Calu3 (cell line): ENCODE data around the gene PTPRN2. TPM values are rescaled to one million over a fixed set of nuclear protein-coding genes. Genes with fewer than 3 reads are reported as not detected.

ENCODE experiments used
- BruUV-seq: library from RNA; stranded (reverse); fragments of 400-500 nt; replicated peaks from 2 replicates; lab custom pipeline; 2021; lab: Mats Ljungman, UMichigan
- CTCF ChIA-PET: fragments of 300-600 bp; sonication (Branson Sonifier 250); formaldehyde crosslinking; loops from one replicate; lab custom pipeline; 2022; ENCODE audit warnings: antibody characterized with exemption; lab: Charles Lee
- DNase-seq: peaks from one replicate; pipeline ENCODE4 v3.0.0; 2022
- H3K27ac Mint-ChIP-seq: one replicate; pipeline ENCODE4 v1.8.0; 2022; ENCODE audit warnings: mixed read lengths; ENCODE audit not compliant: unreplicated experiment
- H3K27me3 Mint-ChIP-seq: one replicate; pipeline ENCODE4 v1.8.0; 2022; ENCODE audit warnings: mixed read lengths; ENCODE audit not compliant: unreplicated experiment
- H3K36me3 Mint-ChIP-seq: one replicate; pipeline ENCODE4 v1.8.0; 2022; ENCODE audit warnings: mild to moderate bottlenecking, moderate library complexity, mixed read lengths; ENCODE audit not compliant: insufficient read depth, unreplicated experiment
- H3K4me1 Mint-ChIP-seq: one replicate; pipeline ENCODE4 v1.8.0; 2022; ENCODE audit warnings: mild to moderate bottlenecking, low read depth, mixed read lengths; ENCODE audit not compliant: unreplicated experiment
- H3K4me3 Mint-ChIP-seq: one replicate; pipeline ENCODE4 v1.8.0; 2022; ENCODE audit warnings: mild to moderate bottlenecking, low read depth, moderate library complexity, mixed read lengths; ENCODE audit not compliant: unreplicated experiment
- H3K9me3 Mint-ChIP-seq: one replicate; pipeline ENCODE4 v1.8.0; 2022; ENCODE audit warnings: low read depth, mixed read lengths; ENCODE audit not compliant: unreplicated experiment
- intact Hi-C: fragments of 100-400 bp; cut with micrococcal nuclease; formaldehyde crosslinking; loops from one replicate; pipeline ENCODE4 v1.10.0; 2022; ENCODE audit not compliant: unreplicated experiment
- total RNA-seq: library from RNA; stranded (reverse); gene quantifications from 2 replicates; pipeline ENCODE4 v1.2.3, GENCODE V29; 2022
- TF ChIP-seq, protein P1 (sequence below): fragments of 200-600 bp; IDR thresholded peaks from one replicate; pipeline ENCODE4 v1.8.0; 2022; ENCODE audit warnings: antibody characterized with exemption; ENCODE audit not compliant: unreplicated experiment

PTPRN2 gene
- total RNA-seq, 1 experiment from 2014 or later, result 2.0 TPM

- Mint-ChIP-seq H3K4me3 (no peak overlapping the region), H3K36me3 (no peaks in the 10 kb centered on the region), H3K9me3 (no peaks in the 10 kb centered on the region), H3K4me1 (no peaks in the 10 kb centered on the region), H3K27ac (no peak overlapping the region), H3K27me3 (no peaks in the 10 kb centered on the region)
- CTCF ChIA-PET, result no interaction called here
- TF ChIP-seq, protein P1, sequence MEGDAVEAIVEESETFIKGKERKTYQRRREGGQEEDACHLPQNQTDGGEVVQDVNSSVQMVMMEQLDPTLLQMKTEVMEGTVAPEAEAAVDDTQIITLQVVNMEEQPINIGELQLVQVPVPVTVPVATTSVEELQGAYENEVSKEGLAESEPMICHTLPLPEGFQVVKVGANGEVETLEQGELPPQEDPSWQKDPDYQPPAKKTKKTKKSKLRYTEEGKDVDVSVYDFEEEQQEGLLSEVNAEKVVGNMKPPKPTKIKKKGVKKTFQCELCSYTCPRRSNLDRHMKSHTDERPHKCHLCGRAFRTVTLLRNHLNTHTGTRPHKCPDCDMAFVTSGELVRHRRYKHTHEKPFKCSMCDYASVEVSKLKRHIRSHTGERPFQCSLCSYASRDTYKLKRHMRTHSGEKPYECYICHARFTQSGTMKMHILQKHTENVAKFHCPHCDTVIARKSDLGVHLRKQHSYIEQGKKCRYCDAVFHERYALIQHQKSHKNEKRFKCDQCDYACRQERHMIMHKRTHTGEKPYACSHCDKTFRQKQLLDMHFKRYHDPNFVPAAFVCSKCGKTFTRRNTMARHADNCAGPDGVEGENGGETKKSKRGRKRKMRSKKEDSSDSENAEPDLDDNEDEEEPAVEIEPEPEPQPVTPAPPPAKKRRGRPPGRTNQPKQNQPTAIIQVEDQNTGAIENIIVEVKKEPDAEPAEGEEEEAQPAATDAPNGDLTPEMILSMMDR, result no peak
- no TSS peak for BruUV-seq
- intact Hi-C loops, result no loop called here
- DNase-seq, result no peak
Measured at GRCh38 chr7:158602041-158602440, 14.4 kb upstream of the PTPRN2 start.

- TF ChIP-seq, protein P1, result no peak
- DNase-seq, result no peak
- no peaks in the 10 kb centered on the region for H3K27me3 Mint-ChIP-seq
- no peaks in the 10 kb centered on the region for H3K9me3 Mint-ChIP-seq
- no TSS peak for BruUV-seq
- no peaks in the 10 kb centered on the region for H3K4me1 Mint-ChIP-seq
- H3K4me3 Mint-ChIP-seq, result no peak overlapping the region
- CTCF ChIA-PET, result no interaction called here
- H3K27ac Mint-ChIP-seq, result no peak overlapping the region
- no peaks in the 10 kb centered on the region for H3K36me3 Mint-ChIP-seq
- intact Hi-C loops, result no loop called here
Measured at GRCh38 chr7:158601090-158601489, 13.5 kb upstream of the PTPRN2 start.

DNA sequence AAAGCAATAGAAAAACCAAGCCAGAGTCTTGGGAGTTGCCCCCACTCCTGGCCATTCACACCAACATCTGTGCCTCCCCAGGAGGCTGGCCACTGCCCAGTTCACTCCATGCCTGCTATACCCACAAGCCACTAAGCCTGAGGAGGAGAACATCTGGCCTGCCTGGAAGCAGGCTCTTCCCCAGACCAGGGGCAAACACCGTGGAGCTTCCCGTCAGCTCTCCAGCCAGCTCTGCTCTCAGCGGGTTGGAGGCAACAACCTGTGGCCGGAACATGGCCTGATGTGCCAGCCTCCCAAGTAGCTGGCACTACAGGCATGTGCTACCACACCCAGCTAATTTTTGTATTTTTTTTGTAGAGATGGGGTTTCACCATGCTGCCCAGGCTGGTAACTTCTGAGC lies 9.1 kb upstream of the PTPRN2 start:
- CTCF ChIA-PET, result no interaction called here
- TF ChIP-seq, protein P1, result no peak
- Mint-ChIP-seq H3K27ac (no peak overlapping the region), H3K4me3 (no peak overlapping the region), H3K4me1 (no peaks in the 10 kb centered on the region), H3K36me3 (no peaks in the 10 kb centered on the region), H3K27me3 (no peaks in the 10 kb centered on the region), H3K9me3 (peaks cover 3% of the 10 kb centered on the region)
- no peak for DNase-seq
- no TSS peak for BruUV-seq
- intact Hi-C loops, result no loop called here

DNA sequence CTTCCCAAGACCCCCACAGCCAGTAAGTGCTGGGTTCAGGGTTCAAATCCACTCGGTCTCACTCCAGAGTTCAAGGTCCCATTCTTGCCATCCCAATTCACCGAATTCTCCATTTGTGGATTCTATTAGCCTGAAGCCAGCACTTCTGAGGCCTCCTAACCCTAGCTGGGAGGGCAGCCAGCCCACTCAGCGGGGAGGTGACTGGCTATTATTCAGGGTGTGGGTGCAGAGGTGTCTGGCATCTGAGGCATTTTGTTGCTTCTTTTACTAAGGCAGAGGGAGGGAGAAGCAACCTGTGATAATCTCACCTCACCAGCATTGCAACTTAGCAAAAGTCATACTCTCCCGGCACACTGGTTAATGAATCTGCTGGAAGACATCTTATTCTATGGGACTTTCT lies 8.7 kb upstream of the PTPRN2 start:
- H3K27me3 Mint-ChIP-seq, result no peaks in the 10 kb centered on the region
- CTCF ChIA-PET, result no interaction called here

More for the DNA sequence above, 8.7 kb upstream of the PTPRN2 start:
- Mint-ChIP-seq H3K4me3 (no peak overlapping the region), H3K4me1 (no peaks in the 10 kb centered on the region), H3K27ac (no peak overlapping the region), H3K9me3 (peaks cover 3% of the 10 kb centered on the region), H3K36me3 (no peaks in the 10 kb centered on the region)
- intact Hi-C loops, result no loop called here
- BruUV-seq, result no TSS peak
- TF ChIP-seq, protein P1, result no peak
- no peak for DNase-seq
